ENCODE data around the gene GPR143. TPM values are rescaled to one million over a fixed set of nuclear protein-coding genes. Genes with fewer than 3 reads are reported as not detected.
A peak's percentile ranks its signal among the peaks of the same experiment; 100 is the strongest.

GPR143 gene
- total RNA-seq, 4 donors from 2014 or later: not detected

GRCh38 chrX:9786798-9787635, 21.4 kb upstream of the GPR143 start:
- no peaks in the 10 kb centered on the region for H3K9me3 ChIP-seq
- no peaks in the 10 kb centered on the region for H3K27me3 ChIP-seq
- H3K4me3 ChIP-seq: peak overlapping the region; percentile 7 to 58 (median 46)
- H3K27ac ChIP-seq: no peak overlapping the region
- no peaks in the 10 kb centered on the region for H3K36me3 ChIP-seq
- peak in 1 of 3 donors; percentile 45 for DNase-seq
- no peaks in the 10 kb centered on the region for H3K4me1 ChIP-seq
- TF ChIP-seq CTCF (IDR thresholded peaks at IDR 0.05): no peak
- no peak for TF ChIP-seq POLR2A (IDR thresholded peaks at IDR 0.05)

GRCh38 chrX:9785944-9786797, 20.5 kb upstream of the GPR143 start, which contains the start of gene SHROOM2:
TSS of gene SHROOM2 (plus strand) at chrX:9786429. CDS start at chrX:9786546, 117 bp downstream.
- Histone ChIP-seq H3K27me3 (no peaks in the 10 kb centered on the region), H3K4me1 (no peaks in the 10 kb centered on the region), H3K36me3 (no peaks in the 10 kb centered on the region), H3K27ac (no peak within 1 kb of the TSS), H3K9me3 (no peaks in the 10 kb centered on the region), H3K4me3 (peak within 1 kb of the TSS; percentile 7 to 58 (median 46))
- peak in 1 of 3 donors; percentile 57 for DNase-seq
- TF ChIP-seq CTCF (IDR thresholded peaks at IDR 0.05) (no peak), POLR2A (IDR thresholded peaks at IDR 0.05) (no peak)

- no peaks in the 10 kb centered on the region for H3K36me3 ChIP-seq
These were observed 19.8 kb upstream of the GPR143 start for GRCh38 chrX:9785254-9785943.

GRCh38 chrX:9784332-9784731, 18.7 kb upstream of the GPR143 start:
- Histone ChIP-seq H3K27me3 (no peaks in the 10 kb centered on the region), H3K4me1 (no peaks in the 10 kb centered on the region), H3K27ac (no peak overlapping the region), H3K4me3 (no peak overlapping the region), H3K36me3 (no peaks in the 10 kb centered on the region), H3K9me3 (no peaks in the 10 kb centered on the region)
- TF ChIP-seq CTCF (IDR thresholded peaks at IDR 0.05) (no peak), POLR2A (IDR thresholded peaks at IDR 0.05) (no peak)
- DNase-seq: no peak

More at GRCh38 chrX:9785254-9785943, 19.8 kb upstream of the GPR143 start:
- no peaks in the 10 kb centered on the region for H3K4me1 ChIP-seq
- no peaks in the 10 kb centered on the region for H3K27me3 ChIP-seq
- H3K4me3 ChIP-seq: peak overlapping the region in 3 of 4 donors; percentile 36 to 58 (median 56)
- no peak for DNase-seq
- H3K27ac ChIP-seq: no peak overlapping the region
- no peaks in the 10 kb centered on the region for H3K9me3 ChIP-seq
- TF ChIP-seq POLR2A (IDR thresholded peaks at IDR 0.05): no peak
- no peak for TF ChIP-seq CTCF (IDR thresholded peaks at IDR 0.05)

- H3K9me3 ChIP-seq: no peaks in the 10 kb centered on the region
- no peak overlapping the region for H3K27ac ChIP-seq
- no peak for DNase-seq
- no peaks in the 10 kb centered on the region for H3K36me3 ChIP-seq
- no peak for TF ChIP-seq POLR2A (IDR thresholded peaks at IDR 0.05)
- TF ChIP-seq CTCF (IDR thresholded peaks at IDR 0.05): no peak
- H3K27me3 ChIP-seq: no peaks in the 10 kb centered on the region
- no peaks in the 10 kb centered on the region for H3K4me1 ChIP-seq
- H3K4me3 ChIP-seq: no peak overlapping the region
These were observed 16.3 kb upstream of the GPR143 start for GRCh38 chrX:9781941-9782340.
